ENCODE measurements around the gene SLC9A8.
"Not testable (repeated sequence)": the region's sequence is repeated elsewhere in the genome, so short reads cannot be mapped to it uniquely, and the experiment has no call there.

The SLC9A8 gene, protein sequence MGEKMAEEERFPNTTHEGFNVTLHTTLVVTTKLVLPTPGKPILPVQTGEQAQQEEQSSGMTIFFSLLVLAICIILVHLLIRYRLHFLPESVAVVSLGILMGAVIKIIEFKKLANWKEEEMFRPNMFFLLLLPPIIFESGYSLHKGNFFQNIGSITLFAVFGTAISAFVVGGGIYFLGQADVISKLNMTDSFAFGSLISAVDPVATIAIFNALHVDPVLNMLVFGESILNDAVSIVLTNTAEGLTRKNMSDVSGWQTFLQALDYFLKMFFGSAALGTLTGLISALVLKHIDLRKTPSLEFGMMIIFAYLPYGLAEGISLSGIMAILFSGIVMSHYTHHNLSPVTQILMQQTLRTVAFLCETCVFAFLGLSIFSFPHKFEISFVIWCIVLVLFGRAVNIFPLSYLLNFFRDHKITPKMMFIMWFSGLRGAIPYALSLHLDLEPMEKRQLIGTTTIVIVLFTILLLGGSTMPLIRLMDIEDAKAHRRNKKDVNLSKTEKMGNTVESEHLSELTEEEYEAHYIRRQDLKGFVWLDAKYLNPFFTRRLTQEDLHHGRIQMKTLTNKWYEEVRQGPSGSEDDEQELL

GRCh38 chr20:49812507-49813304 is at the start of gene SLC9A8:
SLC9A8 (plus strand) TSS chr20:49812828; CDS start chr20:49812923, 95 bp downstream.
- peak; percentile 77 for DNase-seq

- DNase-seq, result no peak
These were observed 49.5 kb upstream of the SLC9A8 start for GRCh38 chr20:49762940-49763766.

DNA sequence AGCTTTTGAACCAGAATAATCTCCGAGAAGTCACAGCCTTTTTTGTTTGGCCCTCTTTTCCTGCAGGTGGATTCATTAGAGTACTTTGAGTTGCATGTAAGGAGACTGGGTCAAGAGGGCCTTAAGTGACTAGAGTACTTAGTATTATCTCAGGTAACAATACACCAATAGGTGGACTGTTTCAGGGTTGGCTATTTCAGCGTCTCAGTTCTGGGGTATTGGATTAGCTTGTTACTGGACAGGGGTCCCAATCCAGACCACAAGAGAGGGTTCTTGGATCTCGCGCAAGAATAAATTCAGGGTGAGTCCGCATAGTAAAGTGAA is 47.3 kb upstream of the SLC9A8 start:
- no peak for DNase-seq

DNA sequence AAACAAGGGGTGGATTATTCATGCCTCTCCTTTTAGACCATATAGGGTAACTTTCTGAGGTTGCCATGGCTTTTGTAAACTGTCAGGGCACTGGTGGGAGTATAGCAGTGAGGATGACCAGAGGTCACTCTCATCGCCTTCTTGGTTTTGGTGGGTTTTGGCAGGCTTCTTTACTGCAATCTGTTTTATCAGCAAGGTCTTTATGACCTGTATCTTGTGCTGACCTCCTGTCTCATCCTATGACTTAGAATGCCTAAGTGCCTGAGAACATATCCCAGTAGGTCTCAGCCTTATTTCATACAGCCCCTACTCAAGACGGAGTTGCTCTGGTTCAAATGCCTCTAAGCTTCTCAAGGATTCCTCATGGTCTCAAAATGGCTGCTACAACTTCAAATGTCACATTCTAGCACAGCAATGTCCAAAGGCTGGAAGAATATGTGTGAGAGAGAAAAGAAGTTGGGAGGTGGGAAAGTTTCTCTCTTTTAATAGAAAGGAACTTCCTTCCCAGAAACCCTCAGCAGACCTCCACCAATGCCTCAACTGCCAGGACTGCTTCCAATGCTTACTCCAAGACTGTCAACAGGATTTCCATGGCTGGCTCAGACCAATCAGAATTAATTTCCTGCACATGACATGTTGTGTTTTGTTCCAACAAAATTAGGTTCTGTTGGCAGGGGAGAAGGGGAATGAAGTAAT is 46.6 kb upstream of the SLC9A8 start:
- DNase-seq, result no peak

- no peak for DNase-seq
These were observed 45.6 kb upstream of the SLC9A8 start for GRCh38 chr20:49766979-49767521.

DNA sequence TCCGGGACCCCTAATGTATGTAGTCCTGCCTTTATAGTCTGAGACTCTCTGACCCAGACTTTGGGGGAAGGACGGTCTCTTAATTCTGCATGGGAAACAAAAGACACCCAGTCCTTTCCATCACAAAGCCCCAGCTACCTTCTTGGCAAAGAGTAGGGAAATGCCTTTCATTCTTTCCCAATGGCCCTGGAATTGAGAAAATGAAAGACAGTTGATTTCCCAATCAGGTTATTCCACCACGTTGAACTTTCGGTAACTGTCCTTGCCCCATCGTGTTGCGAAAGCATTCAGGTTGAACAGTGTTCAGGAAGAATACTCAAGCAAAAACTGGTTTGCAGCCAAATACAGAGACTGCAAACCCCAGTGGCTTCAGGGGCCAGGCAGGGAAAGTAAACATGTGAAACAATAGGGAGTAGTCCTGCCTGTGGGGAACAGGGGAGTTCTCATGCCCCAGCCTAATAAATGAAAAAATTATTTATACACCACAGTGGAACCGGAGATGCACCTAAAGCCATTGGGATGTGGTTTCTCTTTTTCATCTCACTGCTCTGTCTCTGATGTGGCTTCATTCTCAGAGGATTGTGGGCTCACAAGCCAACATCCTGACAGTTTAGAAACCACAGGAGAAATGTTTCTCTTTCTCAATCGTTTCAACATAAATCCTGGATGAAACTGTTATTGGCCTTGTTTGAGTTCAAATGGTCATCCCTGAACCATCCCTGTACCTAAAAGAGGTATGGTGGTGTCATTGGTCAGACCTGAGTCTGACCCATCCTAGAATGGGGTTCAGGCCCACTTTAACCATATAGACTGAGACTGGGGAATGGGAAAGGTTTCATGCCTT is 44.2 kb upstream of the SLC9A8 start:
- peak; percentile 84 for DNase-seq

- no peak for DNase-seq
These were observed 43.5 kb upstream of the SLC9A8 start for GRCh38 chr20:49769048-49769581.

- no peak for DNase-seq
These were observed 42.0 kb upstream of the SLC9A8 start for GRCh38 chr20:49770634-49771033.

- not testable (repeated sequence) for DNase-seq
These were observed 38.4 kb upstream of the SLC9A8 start for GRCh38 chr20:49774213-49774612.

GRCh38 chr20:49775229-49775693 is 37.4 kb upstream of the SLC9A8 start:
- peak; percentile 51 for DNase-seq

DNA sequence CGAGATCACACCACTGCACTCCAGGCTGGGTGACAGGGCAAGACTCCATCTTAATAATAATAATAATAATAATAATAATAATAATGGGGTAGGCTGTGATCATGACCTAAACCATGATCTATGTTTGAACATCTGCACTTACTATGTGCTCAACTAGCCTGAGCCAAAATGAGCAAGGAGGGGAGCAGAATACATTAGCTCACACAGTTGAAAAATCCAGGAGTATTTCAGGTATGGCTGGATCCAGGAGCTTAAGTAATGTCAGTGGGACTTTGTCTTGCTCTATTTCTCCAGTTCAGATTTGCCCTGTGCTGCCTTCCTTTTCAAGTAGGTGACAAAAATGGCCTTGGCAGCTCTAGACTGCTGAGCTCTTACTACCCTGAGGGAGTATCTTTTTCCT is 32.7 kb upstream of the SLC9A8 start:
- DNase-seq, result no peak

- no peak for DNase-seq
These were observed 31.0 kb upstream of the SLC9A8 start for GRCh38 chr20:49781676-49782075.

GRCh38 chr20:49782439-49782838 is 30.2 kb upstream of the SLC9A8 start:
- not testable (repeated sequence) for DNase-seq

DNA sequence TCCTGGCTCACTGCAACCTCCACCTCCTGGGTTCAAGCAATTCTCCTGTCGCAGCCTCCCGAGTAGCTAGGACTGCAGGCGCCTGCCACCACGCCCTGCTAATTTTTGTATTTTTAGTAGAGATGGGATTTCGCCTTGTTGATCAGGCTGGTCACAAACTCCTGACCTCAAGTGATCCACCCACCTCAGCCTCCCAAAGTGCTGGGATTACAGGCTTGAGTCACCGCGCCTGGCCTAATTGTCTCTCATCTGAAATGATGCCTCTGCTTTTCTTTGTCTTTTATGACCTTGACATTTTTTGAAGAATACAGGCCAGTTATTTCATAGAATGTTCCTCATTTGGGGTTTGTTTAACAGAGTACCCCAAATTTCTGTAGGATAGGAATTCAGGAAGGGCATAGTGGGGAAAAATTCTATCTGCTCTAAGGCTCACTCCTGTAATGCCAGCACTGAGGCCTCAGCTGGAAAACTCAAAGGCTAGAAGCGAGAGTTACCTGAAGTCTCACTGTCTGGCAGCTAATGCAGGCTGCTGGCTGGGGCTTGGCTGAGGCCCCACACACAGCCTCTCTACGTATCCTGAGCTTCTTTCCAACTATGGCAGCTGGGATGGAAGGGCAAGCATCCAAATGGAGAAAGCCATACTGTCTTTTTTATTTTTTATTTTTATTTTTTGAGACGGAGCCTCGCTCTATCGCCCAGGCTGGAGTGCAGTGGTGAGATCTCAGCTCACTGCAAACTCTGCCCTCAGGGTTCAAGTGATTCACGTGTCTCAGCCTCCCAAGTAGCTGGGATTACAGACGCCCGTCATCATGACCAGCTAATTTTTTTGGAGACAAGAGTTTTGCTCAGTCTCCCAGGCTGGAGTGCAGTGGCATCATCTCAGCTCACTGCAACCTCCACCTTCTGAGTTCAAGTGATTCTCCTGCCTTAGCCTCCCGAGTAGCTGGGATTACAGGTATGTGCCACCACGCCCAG is 29.3 kb upstream of the SLC9A8 start:
- DNase-seq, result not testable (repeated sequence)

- no peak for DNase-seq
These were observed 28.3 kb upstream of the SLC9A8 start for GRCh38 chr20:49784291-49784690.

- no peak for DNase-seq
These were observed 27.3 kb upstream of the SLC9A8 start for GRCh38 chr20:49785149-49785851.

DNA sequence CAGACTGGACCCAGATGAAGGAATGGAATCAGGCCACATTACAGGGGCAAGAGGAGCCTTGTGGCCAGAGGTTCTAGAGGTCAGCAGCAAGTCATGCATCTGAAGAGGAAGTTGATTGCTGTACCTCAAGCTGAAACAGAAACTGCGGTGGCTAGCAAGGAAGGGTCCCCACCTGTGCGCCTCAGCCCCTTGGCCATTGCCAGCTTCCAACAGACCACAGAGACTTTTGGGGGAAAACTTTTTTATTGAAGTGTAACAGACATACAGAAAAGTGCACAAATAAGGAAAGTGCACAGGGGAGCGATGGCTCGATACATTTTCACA is 26.8 kb upstream of the SLC9A8 start:
- DNase-seq, result no peak

- no peak for DNase-seq
These were observed 26.4 kb upstream of the SLC9A8 start for GRCh38 chr20:49786196-49786595.
